OCI-LY7 (cell line): ENCODE data around the gene SELENOT. TPM values are rescaled to one million over a fixed set of nuclear protein-coding genes. Genes with fewer than 3 reads are reported as not detected.

Experiments
- BruUV-seq: library from RNA; stranded (reverse); fragments of 400-500 nt; replicated peaks from 2 replicates; lab custom pipeline; 2021; lab: Mats Ljungman, UMichigan
- CTCF ChIA-PET: fragments of 300-600 bp; sonication (Branson Sonifier 250); formaldehyde crosslinking; loops from one replicate; lab custom pipeline; 2022; ENCODE audit warnings: antibody characterized with exemption; ENCODE audit not compliant: unreplicated experiment; lab: Charles Lee
- POLR2A ChIA-PET: fragments of 300-600 bp; sonication (Branson Sonifier 250); formaldehyde crosslinking; loops from one replicate; lab custom pipeline; 2022; ENCODE audit warnings: antibody characterized with exemption; lab: Charles Lee
- DNase-seq: peaks from one replicate; pipeline ENCODE4 v3.0.0-alpha.2; 2015; ENCODE audit warnings: low spot score
- H2AFZ ChIP-seq: fragments of 200-600 bp; sonication (generic), shearing (Covaris generic); 2 replicates; pipeline ENCODE4 v1.6.1; 2014; ENCODE audit warnings: mild to moderate bottlenecking, antibody characterized with exemption, low read length, moderate library complexity
- H3K27ac ChIP-seq: fragments of 200-600 bp; sonication (generic); 2 replicates; pipeline ENCODE4 v1.5.1; 2014; ENCODE audit warnings: mixed run types, low read depth, mild to moderate bottlenecking, moderate library complexity, low read length, inconsistent platforms; ENCODE audit not compliant: poor library complexity, severe bottlenecking
- H3K36me3 ChIP-seq: fragments of 200-600 bp; sonication (generic); 2 replicates; pipeline ENCODE4 v1.6.1; 2014; ENCODE audit warnings: mild to moderate bottlenecking, antibody characterized with exemption, low read length, moderate library complexity, mixed read lengths; ENCODE audit not compliant: insufficient read depth
- H3K4me1 ChIP-seq: fragments of 200-600 bp; sonication (generic); 2 replicates; pipeline ENCODE4 v1.5.1; 2014; ENCODE audit warnings: mild to moderate bottlenecking, low read length; ENCODE audit not compliant: insufficient read depth, poor library complexity, severe bottlenecking
- H3K4me2 ChIP-seq: fragments of 200-600 bp; sonication (generic); 2 replicates; pipeline ENCODE4 v1.6.1; 2014; ENCODE audit warnings: mild to moderate bottlenecking, low read length
- H3K4me3 ChIP-seq: fragments of 200-600 bp; sonication (generic); 2 replicates; pipeline ENCODE4 v1.5.1; 2014; ENCODE audit warnings: mild to moderate bottlenecking, low read depth, low read length; ENCODE audit not compliant: poor library complexity, severe bottlenecking
- H3K79me2 ChIP-seq: fragments of 200-600 bp; sonication (generic); 2 replicates; pipeline ENCODE4 v1.6.1; 2016; ENCODE audit warnings: low read depth, mild to moderate bottlenecking, low read length, moderate library complexity, mixed read lengths; ENCODE audit not compliant: insufficient read depth
- H3K9me2 ChIP-seq: fragments of 200-600 bp; sonication (generic); 2 replicates; pipeline ENCODE4 v1.6.1; 2016; ENCODE audit warnings: mild to moderate bottlenecking, low read length, mixed read lengths; ENCODE audit not compliant: insufficient read depth
- H3K9me3 ChIP-seq: fragments of 200-600 bp; sonication (generic); 2 replicates; pipeline ENCODE4 v1.6.1; 2014; ENCODE audit warnings: mild to moderate bottlenecking, mixed run types, low read length, mixed read lengths
- H4K20me1 ChIP-seq: fragments of 200-600 bp; sonication (generic); 2 replicates; pipeline ENCODE4 v1.6.1; 2014; ENCODE audit warnings: mild to moderate bottlenecking, antibody characterized with exemption, low read length, moderate library complexity, mixed read lengths; ENCODE audit not compliant: insufficient read depth
- CTCF ChIP-seq: fragments of 200-600 bp; sonication (generic); conservative IDR thresholded peaks from 2 replicates; pipeline ENCODE4 v1.5.1; 2014; ENCODE audit warnings: mild to moderate bottlenecking, antibody characterized with exemption, low read length, moderate library complexity, mixed read lengths
- EZH2phosphoT487 ChIP-seq: fragments of 200-600 bp; sonication (generic); IDR thresholded peaks from 2 replicates; pipeline ENCODE4 v1.6.1; 2018; ENCODE audit warnings: low read depth, borderline replicate concordance, mild to moderate bottlenecking, mixed run types, antibody characterized with exemption, low read length, moderate library complexity, mixed read lengths
- intact Hi-C: fragments of 100-400 bp; cut with micrococcal nuclease; formaldehyde crosslinking; loops from one replicate; pipeline ENCODE4 v1.10.0; 2022; ENCODE audit not compliant: unreplicated experiment
- total RNA-seq, 2 experiments: library from RNA; depleted of rRNA in 1 of 2; stranded (reverse); fragments of >200 nt in 1 of 2; shearing (Covaris generic) in 1 of 2; gene quantifications; 2 replicates each; pipeline ENCODE4 v1.2.3, GENCODE V29; 2014 to 2022

The SELENOT gene
- total RNA-seq, 2 experiments from 2014 or later = 60.7 to 71.8 TPM

- H3K79me2 ChIP-seq = no peaks in the 10 kb centered on the region
- no TSS peak for BruUV-seq
- no peak overlapping the region for H3K27ac ChIP-seq
- no peak overlapping the region for H2AFZ ChIP-seq
- no peak overlapping the region for H3K4me2 ChIP-seq
- H3K9me3 ChIP-seq = no peaks in the 10 kb centered on the region
- intact Hi-C loops = no loop called here
- H4K20me1 ChIP-seq = no peaks in the 10 kb centered on the region
- no peaks in the 10 kb centered on the region for H3K36me3 ChIP-seq
- no peaks in the 10 kb centered on the region for H3K9me2 ChIP-seq
- TF ChIP-seq EZH2phosphoT487 (no peak), CTCF (no peak)
- ChIA-PET POLR2A (no interaction called here), CTCF (no interaction called here)
- H3K4me1 ChIP-seq = no peaks in the 10 kb centered on the region
- no peak for DNase-seq
- H3K4me3 ChIP-seq = no peak overlapping the region
These were observed 59.5 kb downstream of the SELENOT start for GRCh38 chr3:150662410-150663200.

- intact Hi-C loops = no loop called here
- Histone ChIP-seq H3K4me3 (no peak overlapping the region), H3K79me2 (no peaks in the 10 kb centered on the region), H4K20me1 (no peaks in the 10 kb centered on the region), H3K9me3 (no peaks in the 10 kb centered on the region), H3K27ac (no peak overlapping the region), H3K4me2 (no peak overlapping the region), H3K9me2 (no peaks in the 10 kb centered on the region), H2AFZ (no peak overlapping the region), H3K4me1 (no peaks in the 10 kb centered on the region), H3K36me3 (no peaks in the 10 kb centered on the region)
- ChIA-PET CTCF (no interaction called here), POLR2A (no interaction called here)
- TF ChIP-seq EZH2phosphoT487 = no peak
- no peak for TF ChIP-seq CTCF
- no TSS peak for BruUV-seq
- no peak for DNase-seq
These were observed 60.3 kb downstream of the SELENOT start for GRCh38 chr3:150663461-150663860.

- no peak overlapping the region for H3K4me2 ChIP-seq
- no peaks in the 10 kb centered on the region for H3K79me2 ChIP-seq
- no peak for DNase-seq
- H3K27ac ChIP-seq = no peak overlapping the region
- no peaks in the 10 kb centered on the region for H3K9me2 ChIP-seq
- ChIA-PET POLR2A (interaction anchor here (0.6 to 0.7 kb wide), 2 partner anchors 24 to 97 kb away, joined by 4 to 5 read pairs; partner anchors contain the start of gene SIAH2), CTCF (interaction anchor here (1.0 kb wide), 1 partner anchor 11 kb away, joined by 3 read pairs; no protein-coding TSS in a partner anchor)
- TF ChIP-seq CTCF = no peak
- TF ChIP-seq EZH2phosphoT487 = no peak
- H3K9me3 ChIP-seq = no peaks in the 10 kb centered on the region
- no peak overlapping the region for H3K4me3 ChIP-seq
- H3K36me3 ChIP-seq = no peaks in the 10 kb centered on the region
- no peak overlapping the region for H2AFZ ChIP-seq
- BruUV-seq = no TSS peak
- no peaks in the 10 kb centered on the region for H3K4me1 ChIP-seq
- intact Hi-C loops = no loop called here
- H4K20me1 ChIP-seq = no peaks in the 10 kb centered on the region
These were observed 63.0 kb downstream of the SELENOT start for GRCh38 chr3:150666167-150666566.
